Activated naive CD4-positive, alpha-beta T cell treated with anti-CD3 and anti-CD28 coated beads for 36 hours (primary cell): ENCODE results near the gene STARD4. TPM values are rescaled to one million over a fixed set of nuclear protein-coding genes. Genes with fewer than 3 reads are reported as not detected.
A peak's percentile ranks its signal among the peaks of the same experiment; 100 is the strongest.

Experiments
- CTCF ChIA-PET: fragments of 350-600 bp; sonication (Branson Sonifier 250); formaldehyde crosslinking; loops from one replicate; lab custom pipeline; 2021; ENCODE audit warnings: antibody characterized with exemption; lab: Charles Lee
- DNase-seq: peaks from one replicate; pipeline ENCODE4 v3.0.0-alpha.2; 2020
- H3K27ac Mint-ChIP-seq: one replicate; pipeline ENCODE4 v1.8.0; 2021; ENCODE audit warnings: mild to moderate bottlenecking, mixed read lengths
- H3K27me3 Mint-ChIP-seq: one replicate; pipeline ENCODE4 v1.8.0; 2021; ENCODE audit warnings: low read depth, mixed read lengths
- H3K36me3 Mint-ChIP-seq: one replicate; pipeline ENCODE4 v1.8.0; 2021; ENCODE audit warnings: low read depth, mixed read lengths
- H3K4me1 Mint-ChIP-seq: one replicate; pipeline ENCODE4 v1.8.0; 2021; ENCODE audit warnings: low read depth, mixed read lengths
- H3K4me3 Mint-ChIP-seq: one replicate; pipeline ENCODE4 v1.8.0; 2021; ENCODE audit warnings: mild to moderate bottlenecking, moderate library complexity, mixed read lengths
- H3K9me3 Mint-ChIP-seq: one replicate; pipeline ENCODE4 v1.8.0; 2021; ENCODE audit warnings: mixed read lengths
- intact Hi-C: fragments of 100-400 bp; cut with micrococcal nuclease; formaldehyde crosslinking; loops from one replicate; pipeline ENCODE4 v1.15.1; 2023
- total RNA-seq, 2 experiments: library from RNA; stranded (reverse); gene quantifications; one replicate each; pipeline ENCODE4 v1.2.3, GENCODE V29; 2021

The STARD4 gene, protein sequence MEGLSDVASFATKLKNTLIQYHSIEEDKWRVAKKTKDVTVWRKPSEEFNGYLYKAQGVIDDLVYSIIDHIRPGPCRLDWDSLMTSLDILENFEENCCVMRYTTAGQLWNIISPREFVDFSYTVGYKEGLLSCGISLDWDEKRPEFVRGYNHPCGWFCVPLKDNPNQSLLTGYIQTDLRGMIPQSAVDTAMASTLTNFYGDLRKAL
- total RNA-seq, result 10 to 100 TPM; 45.0 to 47.1 TPM

DNA sequence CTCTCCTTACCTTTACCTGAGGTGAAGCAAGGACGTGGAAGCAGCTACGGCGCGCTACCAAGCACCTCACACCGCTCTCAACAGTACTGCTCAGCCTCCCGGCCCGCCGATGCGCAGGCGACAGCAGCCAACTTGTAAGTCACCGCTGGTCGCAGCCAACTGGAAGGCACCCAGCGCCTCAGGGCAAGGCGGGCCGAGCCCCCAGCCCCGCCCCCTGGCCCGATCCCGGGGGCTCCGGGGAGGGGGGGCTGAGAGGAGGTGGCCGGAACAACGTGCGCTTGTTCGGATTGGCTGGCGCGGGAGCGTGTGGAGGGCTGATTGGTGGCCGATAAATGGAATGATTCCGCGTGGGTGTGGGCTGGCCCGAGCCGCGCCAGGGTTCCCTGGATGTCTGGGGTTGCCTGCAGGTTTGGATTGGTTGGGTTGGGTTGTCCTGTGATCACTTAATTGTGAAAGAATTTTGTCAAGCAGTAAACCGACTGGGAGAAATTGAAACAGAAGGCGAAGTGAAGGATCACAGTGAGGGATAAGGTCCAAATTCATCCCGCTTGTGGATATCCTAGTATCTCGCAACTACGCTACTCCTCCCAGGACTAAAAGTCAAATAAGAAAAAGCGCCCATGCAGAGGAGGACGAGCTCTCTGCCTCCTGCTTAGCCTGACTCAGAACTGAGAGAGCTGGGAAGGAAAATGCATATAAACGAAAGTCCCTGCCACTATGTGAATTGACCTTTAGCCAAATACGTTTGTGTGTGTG, at the start of gene STARD4:
Gene STARD4 (minus strand): TSS at position 161 of the 756 bp plus-strand sequence. CDS start 5,102 bp downstream, outside the sequence.
- intact Hi-C loops, result loop anchor here (1.0 to 10.0 kb wide), 8 partner anchors 18 to 758 kb away; partner anchors contain the start of genes NREP and WDR36
- H3K27me3 Mint-ChIP-seq, result no peaks in the 10 kb centered on the region
- no peaks in the 10 kb centered on the region for H3K36me3 Mint-ChIP-seq
- DNase-seq, result peak; percentile 95
- CTCF ChIA-PET, result interaction anchor here (1.0 to 4.0 kb wide), 4 partner anchors 13 to 648 kb away, joined by 3 to 24 read pairs (median 5); no protein-coding TSS in a partner anchor
- peak within 1 kb of the TSS; percentile 93 for H3K4me3 Mint-ChIP-seq
- H3K4me1 Mint-ChIP-seq, result peaks cover 37% of the 10 kb centered on the region
- H3K27ac Mint-ChIP-seq, result peak within 1 kb of the TSS; percentile 94
- H3K9me3 Mint-ChIP-seq, result no peaks in the 10 kb centered on the region

DNA sequence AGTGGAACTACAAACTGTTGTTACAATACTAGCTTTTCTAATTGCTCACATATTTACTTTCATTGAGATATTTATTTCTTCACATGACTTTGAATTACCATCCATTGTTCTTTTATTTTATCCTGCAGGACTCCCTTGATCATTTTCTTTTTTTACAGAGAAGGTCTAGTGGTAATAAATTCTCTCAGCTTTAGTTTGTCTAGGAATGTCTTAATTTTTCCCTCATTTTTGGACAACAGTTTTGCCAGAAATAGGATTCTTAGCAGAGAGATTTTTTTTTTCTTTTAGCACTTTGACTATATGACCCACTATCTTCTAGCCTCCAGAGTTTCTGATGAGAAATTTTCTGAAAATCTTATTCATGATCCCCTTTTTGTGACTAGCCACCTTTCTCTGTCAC, 47.3 kb upstream of the STARD4 start:
- peaks cover 4% of the 10 kb centered on the region for H3K27me3 Mint-ChIP-seq
- H3K4me3 Mint-ChIP-seq, result no peak overlapping the region
- no peaks in the 10 kb centered on the region for H3K4me1 Mint-ChIP-seq
- DNase-seq, result no peak
- CTCF ChIA-PET, result interaction anchor here (0.8 kb wide), 1 partner anchor 11 kb away, joined by 3 read pairs; no protein-coding TSS in a partner anchor
- peaks cover 5% of the 10 kb centered on the region for H3K36me3 Mint-ChIP-seq
- intact Hi-C loops, result loop anchor here (10.0 kb wide), 1 partner anchor 285 kb away; no protein-coding TSS in a partner anchor
- peaks cover 6% of the 10 kb centered on the region for H3K9me3 Mint-ChIP-seq
- no peak overlapping the region for H3K27ac Mint-ChIP-seq

DNA sequence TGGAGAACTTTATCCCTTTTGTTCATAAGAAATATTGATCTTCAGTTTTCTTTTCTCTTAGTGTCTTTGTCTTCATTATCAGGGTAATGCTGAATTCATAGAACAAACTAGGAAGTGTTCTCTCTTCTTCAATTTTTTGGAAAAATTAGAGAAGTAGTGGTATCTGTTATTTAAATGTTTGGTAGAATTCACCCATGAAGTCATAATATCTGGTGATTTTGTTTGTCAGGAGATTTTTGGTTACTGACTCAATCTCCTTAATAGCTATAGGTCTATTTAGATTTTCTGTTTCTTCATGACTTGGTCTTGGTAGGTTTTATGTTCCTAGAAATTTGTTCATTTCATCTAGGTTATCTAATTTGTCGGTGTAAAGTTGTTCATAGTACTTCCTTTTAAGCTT, 45.4 kb upstream of the STARD4 start:
- H3K27ac Mint-ChIP-seq, result no peak overlapping the region
- intact Hi-C loops, result loop anchor here (10.0 kb wide), 1 partner anchor 287 kb away; no protein-coding TSS in a partner anchor
- peaks cover 3% of the 10 kb centered on the region for H3K4me1 Mint-ChIP-seq
- CTCF ChIA-PET, result interaction anchor here (0.7 kb wide), 1 partner anchor 27 kb away, joined by 3 read pairs; no protein-coding TSS in a partner anchor
- H3K9me3 Mint-ChIP-seq, result peaks cover 6% of the 10 kb centered on the region
- H3K4me3 Mint-ChIP-seq, result no peak overlapping the region
- peaks cover 4% of the 10 kb centered on the region for H3K27me3 Mint-ChIP-seq
- no peak for DNase-seq
- peaks cover 5% of the 10 kb centered on the region for H3K36me3 Mint-ChIP-seq

DNA sequence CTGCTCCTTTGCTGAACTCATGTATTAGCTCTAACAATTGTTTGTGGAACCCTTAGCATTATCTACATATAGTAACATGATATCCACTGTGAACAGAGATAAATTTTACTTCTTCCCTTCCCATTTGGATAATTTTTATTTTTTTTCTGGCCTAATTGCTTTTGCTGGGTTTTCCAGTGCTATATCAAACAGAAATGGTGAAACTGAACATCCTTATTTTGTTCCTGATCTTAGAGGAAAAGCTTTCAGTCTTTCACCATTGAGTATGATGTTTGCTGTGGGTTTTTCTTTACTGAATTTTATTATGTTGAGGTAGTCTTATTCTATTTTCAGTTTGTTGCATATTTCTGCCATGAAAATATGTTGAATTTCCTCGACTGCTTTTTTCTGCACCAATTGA, 44.8 kb upstream of the STARD4 start:
- Mint-ChIP-seq H3K4me3 (no peak overlapping the region), H3K27ac (no peak overlapping the region), H3K36me3 (peaks cover 5% of the 10 kb centered on the region), H3K9me3 (peaks cover 6% of the 10 kb centered on the region), H3K27me3 (peaks cover 4% of the 10 kb centered on the region), H3K4me1 (peaks cover 8% of the 10 kb centered on the region)
- CTCF ChIA-PET, result no interaction called here
- DNase-seq, result no peak
- intact Hi-C loops, result loop anchor here (10.0 kb wide), 1 partner anchor 288 kb away; no protein-coding TSS in a partner anchor

DNA sequence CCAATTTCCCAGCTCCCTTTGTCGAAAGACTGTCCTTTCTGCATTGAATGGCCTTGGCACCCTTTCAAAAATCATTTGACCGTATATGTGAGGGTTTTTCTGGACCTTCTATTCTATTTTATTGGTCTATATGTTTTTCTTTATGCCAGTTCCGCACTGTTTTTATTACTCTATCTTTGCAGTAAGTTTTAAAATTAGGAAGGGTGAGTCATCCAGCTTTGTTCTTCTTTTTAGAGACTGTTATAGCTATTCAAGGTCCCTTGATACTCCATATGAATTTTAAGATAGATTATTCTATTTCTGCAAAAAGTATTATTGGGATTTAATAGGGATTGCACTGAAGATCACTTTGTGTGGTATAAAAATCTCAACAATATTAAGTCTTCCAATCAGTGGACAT, 44.2 kb upstream of the STARD4 start:
- intact Hi-C loops, result loop anchor here (10.0 kb wide), 1 partner anchor 288 kb away; no protein-coding TSS in a partner anchor
- CTCF ChIA-PET, result no interaction called here
- DNase-seq, result no peak

DNA sequence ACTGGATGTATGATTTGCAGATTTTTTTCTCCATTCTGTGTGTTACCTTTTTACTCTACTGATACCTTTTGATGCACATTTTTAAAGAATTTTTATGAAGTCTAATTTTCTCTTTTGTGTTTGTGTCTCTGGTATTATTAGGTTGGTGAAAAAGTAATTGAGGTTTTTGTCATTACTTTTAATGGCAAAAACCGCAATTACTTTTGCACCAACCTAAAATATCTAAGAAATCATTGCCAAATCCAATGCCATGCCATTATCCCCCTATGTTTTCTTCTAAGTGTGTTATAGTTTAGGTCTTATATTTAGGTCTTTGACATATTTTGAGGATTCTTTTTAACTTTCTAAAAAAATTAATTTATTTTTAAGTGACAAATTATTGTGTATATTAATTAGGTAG, 43.4 kb upstream of the STARD4 start:
- Mint-ChIP-seq H3K27ac (no peak overlapping the region), H3K4me3 (no peak overlapping the region), H3K9me3 (peaks cover 6% of the 10 kb centered on the region), H3K36me3 (peaks cover 5% of the 10 kb centered on the region), H3K4me1 (peaks cover 21% of the 10 kb centered on the region), H3K27me3 (no peaks in the 10 kb centered on the region)
- DNase-seq, result no peak
- CTCF ChIA-PET, result no interaction called here
- intact Hi-C loops, result loop anchor here (10.0 kb wide), 1 partner anchor 289 kb away; no protein-coding TSS in a partner anchor

More for the DNA sequence above, 44.2 kb upstream of the STARD4 start:
- H3K36me3 Mint-ChIP-seq, result peaks cover 5% of the 10 kb centered on the region
- no peak overlapping the region for H3K4me3 Mint-ChIP-seq
- no peak overlapping the region for H3K27ac Mint-ChIP-seq
- H3K9me3 Mint-ChIP-seq, result peaks cover 6% of the 10 kb centered on the region
- peaks cover 14% of the 10 kb centered on the region for H3K4me1 Mint-ChIP-seq
- peaks cover 2% of the 10 kb centered on the region for H3K27me3 Mint-ChIP-seq

DNA sequence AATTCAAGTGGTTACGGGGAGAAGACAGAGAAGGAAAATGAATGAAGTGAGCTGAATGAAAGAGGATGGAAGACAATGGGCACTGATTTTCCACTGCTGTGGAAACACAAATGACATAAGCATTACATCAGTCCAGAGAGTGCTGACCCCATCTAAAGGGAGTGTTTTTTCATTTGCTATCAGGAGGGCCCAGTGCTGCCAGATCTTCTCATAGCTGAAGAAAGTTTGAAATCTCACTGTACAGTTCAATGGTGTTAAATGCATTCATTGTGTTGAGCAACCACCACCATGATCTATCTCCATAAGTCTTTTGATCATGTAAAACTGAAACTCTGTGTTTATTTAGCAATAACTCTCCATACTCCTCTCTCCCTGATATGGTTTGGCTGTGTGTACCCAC, 41.5 kb upstream of the STARD4 start:
- intact Hi-C loops, result loop anchor here (5.0 to 10.0 kb wide), 2 partner anchors 291 to 397 kb away; no protein-coding TSS in a partner anchor
- peaks cover 27% of the 10 kb centered on the region for H3K4me1 Mint-ChIP-seq
- no peaks in the 10 kb centered on the region for H3K27me3 Mint-ChIP-seq
- no peak overlapping the region for H3K27ac Mint-ChIP-seq
- no peaks in the 10 kb centered on the region for H3K9me3 Mint-ChIP-seq
- CTCF ChIA-PET, result interaction anchor here (1.0 to 1.2 kb wide), 2 partner anchors 18 to 596 kb away, joined by 3 read pairs; no protein-coding TSS in a partner anchor
- no peaks in the 10 kb centered on the region for H3K36me3 Mint-ChIP-seq
- no peak for DNase-seq
- H3K4me3 Mint-ChIP-seq, result no peak overlapping the region

DNA sequence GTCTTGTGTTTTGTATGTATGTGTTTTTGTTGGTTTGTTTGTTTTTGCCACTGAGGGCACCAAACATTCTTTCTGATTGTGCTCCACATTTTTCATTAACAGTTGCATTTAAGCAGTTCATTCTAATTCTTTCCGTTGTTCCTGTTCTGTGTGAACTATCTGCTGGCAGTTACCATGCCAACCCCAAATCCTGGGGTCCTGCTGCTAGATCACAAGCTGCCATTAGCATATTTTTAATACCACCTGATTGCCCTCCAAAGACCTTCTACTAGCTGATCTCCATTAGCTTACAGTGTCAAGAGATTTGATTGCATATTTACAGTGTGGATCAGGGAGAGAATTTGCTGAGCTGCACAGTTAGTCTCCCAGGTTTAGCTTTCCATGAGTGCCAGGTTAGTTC, 40.6 kb upstream of the STARD4 start:
- CTCF ChIA-PET, result interaction anchor here (0.6 to 1.0 kb wide), 2 partner anchors 588 to 609 kb away, joined by 3 read pairs; no protein-coding TSS in a partner anchor
- Mint-ChIP-seq H3K9me3 (no peaks in the 10 kb centered on the region), H3K36me3 (no peaks in the 10 kb centered on the region), H3K27ac (no peak overlapping the region), H3K27me3 (no peaks in the 10 kb centered on the region), H3K4me3 (no peak overlapping the region), H3K4me1 (peaks cover 27% of the 10 kb centered on the region)
- intact Hi-C loops, result loop anchor here (5.0 to 10.0 kb wide), 2 partner anchors 292 to 396 kb away; no protein-coding TSS in a partner anchor
- no peak for DNase-seq

DNA sequence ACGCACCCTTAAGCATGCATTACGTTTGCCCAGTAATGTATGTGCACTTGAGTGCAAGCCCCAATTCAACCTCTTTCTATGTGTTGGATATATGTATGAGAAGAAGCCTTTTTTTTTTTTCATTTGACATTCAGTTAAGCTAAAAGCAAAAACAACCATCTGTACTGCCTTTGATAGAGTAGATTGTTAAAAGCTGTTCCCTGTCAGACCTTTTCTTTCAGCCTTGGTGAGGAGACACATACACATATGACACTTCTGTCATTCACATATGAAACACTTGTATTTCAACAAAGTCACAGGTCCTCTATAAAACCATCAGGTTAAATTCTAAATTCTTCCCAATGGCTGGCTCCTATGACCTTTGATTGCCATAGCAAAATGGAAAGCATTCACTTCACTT, 40.2 kb upstream of the STARD4 start:
- H3K27me3 Mint-ChIP-seq, result no peaks in the 10 kb centered on the region
- H3K27ac Mint-ChIP-seq, result no peak overlapping the region
- no peak overlapping the region for H3K4me3 Mint-ChIP-seq
- H3K36me3 Mint-ChIP-seq, result no peaks in the 10 kb centered on the region
- no peak for DNase-seq
- CTCF ChIA-PET, result interaction anchor here (0.6 to 1.0 kb wide), 3 partner anchors 282 to 609 kb away, joined by 3 to 5 read pairs (median 3); no protein-coding TSS in a partner anchor
- H3K4me1 Mint-ChIP-seq, result peaks cover 27% of the 10 kb centered on the region
- no peaks in the 10 kb centered on the region for H3K9me3 Mint-ChIP-seq
- intact Hi-C loops, result loop anchor here (5.0 to 10.0 kb wide), 2 partner anchors 292 to 395 kb away; no protein-coding TSS in a partner anchor

DNA sequence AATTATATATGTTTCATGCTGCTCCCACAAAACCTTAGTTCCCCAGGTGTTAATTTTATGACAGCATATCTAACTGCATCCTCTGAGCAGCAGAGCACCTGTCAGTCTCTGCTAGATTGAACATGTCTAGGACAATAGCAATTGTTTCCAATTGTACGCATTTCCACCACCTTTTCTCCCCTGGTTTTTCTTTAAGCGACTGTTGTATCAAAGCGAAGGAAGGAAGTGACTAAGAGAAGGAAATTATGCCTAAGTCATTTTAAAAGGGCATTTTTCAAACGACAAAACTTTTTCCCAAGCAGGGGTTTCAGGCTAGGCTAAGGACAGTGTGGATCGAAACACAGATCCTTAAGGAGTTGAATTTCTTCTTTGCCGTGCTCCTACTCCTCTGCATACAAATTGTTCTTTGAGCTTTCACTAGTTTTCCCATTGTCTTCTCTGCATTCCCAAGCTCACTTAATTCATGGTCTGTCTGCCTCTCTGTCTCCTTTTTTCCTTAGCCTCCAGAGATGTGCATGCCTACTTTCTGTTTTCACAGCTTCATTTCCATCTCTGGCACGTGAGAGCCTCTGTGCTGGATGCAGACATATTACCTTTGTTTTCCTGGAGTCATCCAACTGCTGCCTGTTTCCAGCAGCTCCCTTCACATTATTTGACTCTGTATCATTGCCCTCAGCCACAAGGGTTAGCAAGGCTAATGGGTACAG, 39.4 kb upstream of the STARD4 start:
- Mint-ChIP-seq H3K9me3 (no peaks in the 10 kb centered on the region), H3K4me1 (peaks cover 27% of the 10 kb centered on the region), H3K27ac (no peak overlapping the region), H3K36me3 (no peaks in the 10 kb centered on the region), H3K4me3 (no peak overlapping the region), H3K27me3 (no peaks in the 10 kb centered on the region)
- CTCF ChIA-PET, result interaction anchor here (0.6 to 1.0 kb wide), 4 partner anchors 142 to 610 kb away, joined by 3 to 5 read pairs (median 4); no protein-coding TSS in a partner anchor
- DNase-seq, result no peak
- intact Hi-C loops, result loop anchor here (2.0 to 10.0 kb wide), 4 partner anchors 147 to 603 kb away; no protein-coding TSS in a partner anchor

DNA sequence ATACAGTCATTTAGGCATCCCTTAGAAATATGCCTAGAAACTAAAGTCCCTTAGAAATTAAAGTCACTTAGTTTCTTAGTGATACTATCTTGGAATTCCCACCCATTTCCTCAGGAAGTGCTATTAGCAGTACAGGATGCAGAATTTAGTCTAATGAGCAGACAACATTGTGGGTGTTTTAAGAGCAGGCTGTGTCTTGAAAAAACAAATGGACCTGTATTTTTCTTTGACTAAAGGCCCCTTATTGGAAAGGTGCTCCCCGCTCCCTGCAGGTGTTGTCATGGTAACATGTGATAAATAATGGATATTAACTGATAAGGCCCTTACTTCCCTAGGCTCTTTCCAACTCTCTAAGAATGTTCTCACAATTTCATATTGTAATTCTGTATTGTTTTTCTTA, 38.8 kb upstream of the STARD4 start:
- CTCF ChIA-PET, result interaction anchor here (0.6 to 1.8 kb wide), 24 partner anchors 8 to 595 kb away, joined by 3 to 21 read pairs (median 3); partner anchors contain the start of genes NREP and STARD4
- H3K9me3 Mint-ChIP-seq, result no peaks in the 10 kb centered on the region
- DNase-seq, result no peak
- H3K27ac Mint-ChIP-seq, result no peak overlapping the region
- no peak overlapping the region for H3K4me3 Mint-ChIP-seq
- intact Hi-C loops, result loop anchor here (2.0 to 10.0 kb wide), 4 partner anchors 148 to 604 kb away; no protein-coding TSS in a partner anchor
- H3K27me3 Mint-ChIP-seq, result no peaks in the 10 kb centered on the region
- peaks cover 27% of the 10 kb centered on the region for H3K4me1 Mint-ChIP-seq
- no peaks in the 10 kb centered on the region for H3K36me3 Mint-ChIP-seq
